ENCODE measurements around the gene BCL2L1. TPM values are rescaled to one million over a fixed set of nuclear protein-coding genes. Genes with fewer than 3 reads are reported as not detected.

The BCL2L1 gene
- total RNA-seq, 1 experiment from 2014 or later, result 469 TPM

DNA sequence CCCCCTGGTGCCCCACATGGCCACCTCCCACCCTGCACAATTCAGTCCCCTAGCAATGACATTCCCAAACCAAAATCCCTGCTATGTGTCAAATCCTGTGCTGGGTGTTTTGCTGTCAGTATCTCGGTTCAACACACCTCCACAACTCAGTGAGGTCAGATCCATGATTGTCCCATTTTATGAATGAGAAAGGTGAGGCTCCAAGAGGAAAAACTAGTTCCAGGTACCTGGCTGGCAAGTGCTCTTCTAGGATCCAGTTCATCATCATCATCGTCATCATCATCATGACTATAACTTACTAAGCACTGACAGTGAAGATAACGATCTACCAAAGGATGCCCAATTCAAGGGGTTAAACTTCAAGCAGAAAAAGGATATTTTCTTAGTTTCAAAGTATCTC lies 102.4 kb downstream of the BCL2L1 start:
- TF ChIP-seq, protein P1, sequence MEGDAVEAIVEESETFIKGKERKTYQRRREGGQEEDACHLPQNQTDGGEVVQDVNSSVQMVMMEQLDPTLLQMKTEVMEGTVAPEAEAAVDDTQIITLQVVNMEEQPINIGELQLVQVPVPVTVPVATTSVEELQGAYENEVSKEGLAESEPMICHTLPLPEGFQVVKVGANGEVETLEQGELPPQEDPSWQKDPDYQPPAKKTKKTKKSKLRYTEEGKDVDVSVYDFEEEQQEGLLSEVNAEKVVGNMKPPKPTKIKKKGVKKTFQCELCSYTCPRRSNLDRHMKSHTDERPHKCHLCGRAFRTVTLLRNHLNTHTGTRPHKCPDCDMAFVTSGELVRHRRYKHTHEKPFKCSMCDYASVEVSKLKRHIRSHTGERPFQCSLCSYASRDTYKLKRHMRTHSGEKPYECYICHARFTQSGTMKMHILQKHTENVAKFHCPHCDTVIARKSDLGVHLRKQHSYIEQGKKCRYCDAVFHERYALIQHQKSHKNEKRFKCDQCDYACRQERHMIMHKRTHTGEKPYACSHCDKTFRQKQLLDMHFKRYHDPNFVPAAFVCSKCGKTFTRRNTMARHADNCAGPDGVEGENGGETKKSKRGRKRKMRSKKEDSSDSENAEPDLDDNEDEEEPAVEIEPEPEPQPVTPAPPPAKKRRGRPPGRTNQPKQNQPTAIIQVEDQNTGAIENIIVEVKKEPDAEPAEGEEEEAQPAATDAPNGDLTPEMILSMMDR (IDR thresholded peaks at IDR 0.05; ENCODE audit: insufficient read depth in 1 of 2, low read depth in 1 of 2, low read length in 1 of 2, severe bottlenecking in 1 of 2, unreplicated experiment in 1 of 2), result no peak
- Mint-ChIP-seq H3K4me3 (ENCODE audit: unreplicated experiment) (no peak overlapping the region), H3K4me1 (ENCODE audit: low read depth, unreplicated experiment) (no peaks in the 10 kb centered on the region), H3K36me3 (ENCODE audit: insufficient read depth, unreplicated experiment) (peaks cover 5% of the 10 kb centered on the region), H3K9me3 (ENCODE audit: unreplicated experiment) (no peaks in the 10 kb centered on the region), H3K27ac (ENCODE audit: unreplicated experiment) (no peak overlapping the region), H3K27me3 (ENCODE audit: insufficient read depth, unreplicated experiment) (no peaks in the 10 kb centered on the region)
- no peaks in the 10 kb centered on the region for H3K9me3 ChIP-seq
- H3K36me3 ChIP-seq (ENCODE audit: control insufficient read depth, insufficient read depth, low read length), result no peaks in the 10 kb centered on the region
- H3K27me3 ChIP-seq (replicated peaks; ENCODE audit: control insufficient read depth, insufficient read depth, low read length), result no peaks in the 10 kb centered on the region
- ChIA-PET CTCF (interaction anchor here (2.1 kb wide), 1 partner anchor 104 kb away, joined by 8 read pairs; no protein-coding TSS in a partner anchor), POLR2A (no interaction called here)
- H3K4me3 ChIP-seq (ENCODE audit: low read depth, low read length), result no peak overlapping the region
- DNase-seq, result no peak
- H3K4me1 ChIP-seq, result no peaks in the 10 kb centered on the region
- BruUV-seq (replicated peaks), result no TSS peak
- intact Hi-C loops (cut with micrococcal nuclease; ENCODE audit: unreplicated experiment), result no loop called here

- H3K4me3 Mint-ChIP-seq (ENCODE audit: unreplicated experiment), result no peak overlapping the region
- peaks cover 8% of the 10 kb centered on the region for H3K4me1 Mint-ChIP-seq (ENCODE audit: low read depth, unreplicated experiment)
- H3K36me3 Mint-ChIP-seq (ENCODE audit: insufficient read depth, unreplicated experiment), result peaks cover 5% of the 10 kb centered on the region
- intact Hi-C loops (cut with micrococcal nuclease; ENCODE audit: unreplicated experiment), result no loop called here
- H3K9me3 ChIP-seq, result no peaks in the 10 kb centered on the region
- TF ChIP-seq, protein P1 (IDR thresholded peaks at IDR 0.05; ENCODE audit: insufficient read depth in 1 of 2, low read depth in 1 of 2, low read length in 1 of 2, severe bottlenecking in 1 of 2, unreplicated experiment in 1 of 2), result no peak
- H3K27me3 ChIP-seq (replicated peaks; ENCODE audit: control insufficient read depth, insufficient read depth, low read length), result no peaks in the 10 kb centered on the region
- CTCF ChIA-PET, result interaction anchor here (0.6 to 1.5 kb wide), 4 partner anchors 33 to 60 kb away, joined by 3 to 10 read pairs (median 4); no protein-coding TSS in a partner anchor
- POLR2A ChIA-PET, result interaction anchor here (0.6 to 0.8 kb wide), 2 partner anchors 44 to 100 kb away, joined by 3 to 8 read pairs; no protein-coding TSS in a partner anchor
- H3K9me3 Mint-ChIP-seq (ENCODE audit: unreplicated experiment), result no peaks in the 10 kb centered on the region
- H3K4me1 ChIP-seq, result peaks cover 3% of the 10 kb centered on the region
- H3K27me3 Mint-ChIP-seq (ENCODE audit: insufficient read depth, unreplicated experiment), result no peaks in the 10 kb centered on the region
- no TSS peak for BruUV-seq (replicated peaks)
- DNase-seq, result no peak
- H3K27ac Mint-ChIP-seq (ENCODE audit: unreplicated experiment), result no peak overlapping the region
- no peak overlapping the region for H3K4me3 ChIP-seq (ENCODE audit: low read depth, low read length)
- no peaks in the 10 kb centered on the region for H3K36me3 ChIP-seq (ENCODE audit: control insufficient read depth, insufficient read depth, low read length)
Measured at GRCh38 chr20:31617432-31618104, 105.1 kb downstream of the BCL2L1 start.

DNA sequence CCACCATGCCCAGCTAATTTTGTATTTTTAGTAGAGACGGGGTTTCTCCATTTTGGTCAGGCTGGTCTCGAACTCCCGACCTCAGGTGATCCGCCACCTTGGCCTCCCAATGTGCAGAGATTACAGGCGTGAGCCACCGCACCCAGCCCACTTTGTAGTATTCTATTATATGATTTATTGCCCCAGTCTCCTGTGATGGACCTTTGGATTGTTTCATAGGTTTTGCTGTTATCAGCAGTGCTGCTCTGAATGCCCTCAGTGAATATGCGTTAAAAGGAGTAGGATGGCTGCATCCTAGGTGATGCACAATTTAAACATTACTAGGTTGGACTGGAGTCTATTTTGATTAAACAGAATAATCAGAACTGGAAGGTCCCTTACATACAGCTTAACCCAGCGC lies 107.3 kb downstream of the BCL2L1 start:
- intact Hi-C loops (cut with micrococcal nuclease; ENCODE audit: unreplicated experiment), result no loop called here
- H3K36me3 Mint-ChIP-seq (ENCODE audit: insufficient read depth, unreplicated experiment), result peaks cover 19% of the 10 kb centered on the region
- CTCF ChIA-PET, result interaction anchor here (0.6 to 1.4 kb wide), 3 partner anchors 47 to 58 kb away, joined by 3 to 5 read pairs (median 5); no protein-coding TSS in a partner anchor
- no peak overlapping the region for H3K4me3 Mint-ChIP-seq (ENCODE audit: unreplicated experiment)
- H3K27ac Mint-ChIP-seq (ENCODE audit: unreplicated experiment), result no peak overlapping the region
- H3K4me1 Mint-ChIP-seq (ENCODE audit: low read depth, unreplicated experiment), result peaks cover 29% of the 10 kb centered on the region
- peaks cover 24% of the 10 kb centered on the region for H3K4me1 ChIP-seq
- H3K36me3 ChIP-seq (ENCODE audit: control insufficient read depth, insufficient read depth, low read length), result no peaks in the 10 kb centered on the region
- H3K9me3 Mint-ChIP-seq (ENCODE audit: unreplicated experiment), result no peaks in the 10 kb centered on the region
- DNase-seq, result no peak
- H3K9me3 ChIP-seq, result no peaks in the 10 kb centered on the region
- POLR2A ChIA-PET, result interaction anchor here (0.6 kb wide), 1 partner anchor 41 kb away, joined by 3 read pairs; no protein-coding TSS in a partner anchor
- no TSS peak for BruUV-seq (replicated peaks)
- H3K27me3 Mint-ChIP-seq (ENCODE audit: insufficient read depth, unreplicated experiment), result no peaks in the 10 kb centered on the region
- no peak overlapping the region for H3K4me3 ChIP-seq (ENCODE audit: low read depth, low read length)
- TF ChIP-seq, protein P1 (IDR thresholded peaks at IDR 0.05; ENCODE audit: insufficient read depth in 1 of 2, low read depth in 1 of 2, low read length in 1 of 2, severe bottlenecking in 1 of 2, unreplicated experiment in 1 of 2), result no peak
- H3K27me3 ChIP-seq (replicated peaks; ENCODE audit: control insufficient read depth, insufficient read depth, low read length), result no peaks in the 10 kb centered on the region

Other genes with a start within 250 kb of the BCL2L1 start
- gene DEFB124, start 247.7 kb downstream of the BCL2L1 start, total RNA-seq (2022), result not detected in 2 replicates
- gene REM1, start 247.6 kb downstream of the BCL2L1 start, total RNA-seq (2022), result not detected in 2 replicates
- 435 and 443 TPM in 2 replicates for gene HM13, start 208.4 kb downstream of the BCL2L1 start, total RNA-seq (2022)
- 157 and 163 TPM in 2 replicates for gene ID1, start 117.6 kb downstream of the BCL2L1 start, total RNA-seq (2022)
- not detected in 2 replicates for gene COX4I2, start 85.0 kb downstream of the BCL2L1 start, total RNA-seq (2022)
- 221 and 237 TPM in 2 replicates for gene TPX2, start 16.4 kb upstream of the BCL2L1 start, total RNA-seq (2022)
- gene MYLK2, start 96.5 kb upstream of the BCL2L1 start, total RNA-seq (2022), result 0.77 and 0.91 TPM in 2 replicates
- gene FOXS1, start 122.7 kb upstream of the BCL2L1 start, total RNA-seq (2022), result not detected in 2 replicates
- gene DUSP15, start 147.7 kb upstream of the BCL2L1 start, total RNA-seq (2022), result 8.2 and 9.1 TPM in 2 replicates
- gene TTLL9, start 147.8 kb upstream of the BCL2L1 start, total RNA-seq (2022), result not detected in 2 replicates
- 55.7 and 56.8 TPM in 2 replicates for gene PDRG1, start 229.2 kb upstream of the BCL2L1 start, total RNA-seq (2022)
- not detected in 2 replicates for gene XKR7, start 245.3 kb upstream of the BCL2L1 start, total RNA-seq (2022)

Measured in Caco-2 (cell line).